DOHH2 (cell line): ENCODE measurements around the gene ANKRD13C.
"Not testable (repeated sequence)": the region's sequence is repeated elsewhere in the genome, so short reads cannot be mapped to it uniquely, and the experiment has no call there.

Experiments used
- H3F3A ChIP-seq: fragments of 200-600 bp; sonication (generic), shearing (Covaris generic); 2 replicates; pipeline ENCODE4 v1.6.0; 2016; ENCODE audit warnings: antibody characterized with exemption, mild to moderate bottlenecking; ENCODE audit not compliant: control insufficient read depth, insufficient read depth
- H3K27ac ChIP-seq: fragments of 200-600 bp; sonication (generic); 2 replicates; pipeline ENCODE4 v1.5.1; 2014; ENCODE audit warnings: low read depth, mild to moderate bottlenecking, low read length, moderate library complexity
- H3K27me3 ChIP-seq: fragments of 200-600 bp; sonication (generic); 2 replicates; pipeline ENCODE4 v1.6.1; 2014; ENCODE audit warnings: mild to moderate bottlenecking, low read length, mixed read lengths; ENCODE audit not compliant: control insufficient read depth
- H3K36me3 ChIP-seq: fragments of 200-600 bp; sonication (generic); 2 replicates; pipeline ENCODE4 v1.6.1; 2014; ENCODE audit warnings: mild to moderate bottlenecking, low read length, moderate library complexity, mixed read lengths; ENCODE audit not compliant: control insufficient read depth
- H3K4me1 ChIP-seq: fragments of 200-600 bp; sonication (generic); 2 replicates; pipeline ENCODE4 v1.6.1; 2014; ENCODE audit warnings: mild to moderate bottlenecking, low read length, mixed read lengths; ENCODE audit not compliant: control insufficient read depth
- H3K4me2 ChIP-seq: fragments of 200-600 bp; sonication (generic); 2 replicates; pipeline ENCODE4 v1.6.0; 2014; ENCODE audit warnings: mild to moderate bottlenecking, low read length, moderate library complexity
- H3K4me3 ChIP-seq: fragments of 200-600 bp; sonication (generic); 2 replicates; pipeline ENCODE4 v1.5.1; 2014; ENCODE audit warnings: mild to moderate bottlenecking, low read length, mixed read lengths
- H3K79me2 ChIP-seq: fragments of 200-600 bp; sonication (generic); 2 replicates; pipeline ENCODE4 v1.6.1; 2014; ENCODE audit warnings: mild to moderate bottlenecking, low read length, mixed read lengths; ENCODE audit not compliant: control insufficient read depth
- H3K9me2 ChIP-seq: fragments of 200-600 bp; sonication (generic); replicated peaks from 2 replicates; pipeline ENCODE4 v1.6.1; 2014; ENCODE audit warnings: mild to moderate bottlenecking, low read length, mixed read lengths; ENCODE audit not compliant: control insufficient read depth
- H3K9me3 ChIP-seq: fragments of 200-600 bp; sonication (generic); 2 replicates; pipeline ENCODE4 v1.6.1; 2014; ENCODE audit warnings: antibody characterized with exemption, low read length, mixed read lengths; ENCODE audit not compliant: control insufficient read depth, insufficient read depth
- H4K20me1 ChIP-seq: fragments of 200-600 bp; sonication (generic); 2 replicates; pipeline ENCODE4 v1.6.0; 2014; ENCODE audit warnings: low read depth, mild to moderate bottlenecking, antibody characterized with exemption, low read length, moderate library complexity; ENCODE audit not compliant: control insufficient read depth, insufficient read depth
- CTCF ChIP-seq: fragments of 200-600 bp; sonication (generic); IDR thresholded peaks from one replicate; pipeline ENCODE4 v1.5.1; 2014; ENCODE audit warnings: antibody characterized with exemption, mild to moderate bottlenecking, low read depth, low read length; ENCODE audit not compliant: poor library complexity, severe bottlenecking
- EZH2phosphoT487 ChIP-seq: fragments of 200-600 bp; sonication (generic); IDR thresholded peaks from 2 replicates; pipeline ENCODE4 v1.6.1; 2017; ENCODE audit warnings: borderline replicate concordance, mild to moderate bottlenecking, antibody characterized with exemption, low read length, moderate library complexity, mixed read lengths

Gene ANKRD13C

DNA sequence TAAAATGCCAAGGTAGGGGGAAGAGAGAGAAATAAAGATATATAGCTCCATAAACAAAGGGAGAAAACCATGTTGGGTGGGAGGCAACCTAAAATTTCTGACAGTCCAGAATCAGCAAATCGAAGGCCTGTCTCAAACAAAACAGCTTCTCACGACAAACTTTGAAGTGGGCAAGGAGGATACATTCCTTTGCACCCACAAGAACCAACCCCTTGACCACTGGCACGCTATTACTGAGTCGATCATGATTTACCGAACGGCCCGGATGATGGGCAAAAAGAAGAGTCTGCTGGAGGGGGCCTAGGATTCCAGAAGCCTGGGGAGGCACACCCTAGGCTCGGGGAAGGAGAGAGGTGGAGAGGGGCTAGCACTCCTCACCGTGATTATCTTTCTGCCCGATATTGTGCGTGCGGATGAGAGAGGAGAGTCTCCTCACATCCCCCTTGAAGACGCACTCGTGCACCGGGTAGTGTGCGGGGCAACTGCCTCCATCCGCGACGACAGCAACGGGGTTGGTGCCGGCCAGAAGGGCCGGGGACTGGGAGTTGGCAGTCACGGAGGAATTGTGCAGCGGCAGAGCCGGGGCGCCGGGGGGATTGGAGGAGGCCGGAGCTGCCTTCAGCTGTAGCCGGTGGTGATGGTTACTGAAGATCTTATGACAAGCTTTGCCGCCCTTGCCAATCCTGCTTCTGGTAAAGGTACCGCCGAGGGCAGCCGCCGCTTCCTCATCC, 756 bp downstream of the ANKRD13C start:
- Histone ChIP-seq H3F3A (no peaks in the 10 kb centered on the region), H3K4me1 (peaks cover 23% of the 10 kb centered on the region), H3K4me3 (peak overlapping the region; percentile 80), H3K27ac (peak overlapping the region; percentile 45), H4K20me1 (peaks cover 3% of the 10 kb centered on the region; the same call in 1 of the 2 replicates), H3K36me3 (peaks cover 17% of the 10 kb centered on the region), H3K4me2 (peak overlapping the region; percentile 88), H3K79me2 (peaks cover 71% of the 10 kb centered on the region), H3K9me2 (no peaks in the 10 kb centered on the region), H3K27me3 (no peaks in the 10 kb centered on the region), H3K9me3 (no peaks in the 10 kb centered on the region)
- TF ChIP-seq CTCF (no peak), EZH2phosphoT487 (no peak)

GRCh38 chr1:70353044-70353443, 1.5 kb downstream of the ANKRD13C start:
- TF ChIP-seq EZH2phosphoT487: no peak
- TF ChIP-seq CTCF: no peak
- no peak overlapping the region for H3K27ac ChIP-seq
- peaks cover 79% of the 10 kb centered on the region for H3K79me2 ChIP-seq
- H3F3A ChIP-seq: no peaks in the 10 kb centered on the region
- H3K27me3 ChIP-seq: no peaks in the 10 kb centered on the region
- H3K9me2 ChIP-seq: no peaks in the 10 kb centered on the region
- peaks cover 3% of the 10 kb centered on the region; the same call in 1 of the 2 replicates for H4K20me1 ChIP-seq
- H3K4me3 ChIP-seq: peak overlapping the region; percentile 80
- H3K4me2 ChIP-seq: peak overlapping the region; percentile 88
- H3K9me3 ChIP-seq: no peaks in the 10 kb centered on the region
- H3K36me3 ChIP-seq: peaks cover 17% of the 10 kb centered on the region
- H3K4me1 ChIP-seq: peaks cover 23% of the 10 kb centered on the region

- not testable (repeated sequence) for H3K4me2 ChIP-seq
- peaks cover 17% of the 10 kb centered on the region for H3K36me3 ChIP-seq
Observed at GRCh38 chr1:70349799-70350198, 4.7 kb downstream of the ANKRD13C start.

DNA sequence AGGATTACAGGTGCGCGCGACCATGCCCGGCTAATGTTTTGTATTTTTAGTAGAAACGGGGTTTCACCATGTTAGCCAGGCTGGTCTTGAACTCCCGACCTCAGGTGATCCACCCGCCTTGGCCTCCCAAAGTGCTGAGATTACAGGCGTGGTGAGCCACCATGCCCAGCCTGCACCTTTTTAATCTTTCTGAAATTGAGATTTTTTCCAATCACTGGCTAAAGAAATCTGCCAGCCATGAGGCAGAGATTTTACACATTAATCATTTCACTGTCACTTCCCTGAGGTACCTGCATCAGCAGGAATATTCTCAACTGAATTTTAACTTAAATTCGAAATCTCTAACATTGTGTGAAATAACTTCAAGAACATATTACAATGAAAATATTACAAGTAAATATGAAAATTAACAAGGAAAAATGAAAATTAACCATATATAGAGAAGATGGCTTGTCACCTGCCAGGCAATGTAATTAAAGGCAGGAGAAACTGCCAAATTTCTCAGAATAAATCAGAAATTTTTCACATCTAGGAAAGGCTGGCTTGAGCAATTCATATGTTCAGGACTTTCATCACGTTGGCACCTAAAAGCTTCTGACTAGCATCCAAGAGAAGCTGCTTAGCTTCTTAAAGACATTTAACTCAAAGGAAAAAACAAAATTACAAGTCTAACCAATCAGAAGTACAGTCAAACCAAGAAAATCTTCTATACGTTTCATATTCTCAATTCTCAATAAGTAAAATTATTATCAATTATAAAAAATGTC, 5.9 kb downstream of the ANKRD13C start:
- H3F3A ChIP-seq: no peaks in the 10 kb centered on the region
- peaks cover 17% of the 10 kb centered on the region for H3K36me3 ChIP-seq

More at GRCh38 chr1:70349799-70350198, 4.7 kb downstream of the ANKRD13C start:
- not testable (repeated sequence) for H3K27ac ChIP-seq, H3F3A ChIP-seq, H3K9me3 ChIP-seq, H3K4me3 ChIP-seq, H3K27me3 ChIP-seq, H3K9me2 ChIP-seq
- Histone ChIP-seq H3K79me2 (peaks cover 99% of the 10 kb centered on the region), H3K4me1 (peaks cover 17% of the 10 kb centered on the region), H4K20me1 (peaks cover 11% of the 10 kb centered on the region; the same call in 1 of the 2 replicates)

More for the DNA sequence above, 5.9 kb downstream of the ANKRD13C start:
- no peak overlapping the region for H3K4me3 ChIP-seq
- H4K20me1 ChIP-seq: peaks cover 10% of the 10 kb centered on the region; the same call in 1 of the 2 replicates
- TF ChIP-seq EZH2phosphoT487: no peak
- TF ChIP-seq CTCF: no peak
- no peaks in the 10 kb centered on the region for H3K27me3 ChIP-seq
- H3K27ac ChIP-seq: no peak overlapping the region
- peaks cover 17% of the 10 kb centered on the region for H3K4me1 ChIP-seq
- no peaks in the 10 kb centered on the region for H3K9me2 ChIP-seq
- peaks cover 97% of the 10 kb centered on the region for H3K79me2 ChIP-seq
- no peak overlapping the region for H3K4me2 ChIP-seq
- no peaks in the 10 kb centered on the region for H3K9me3 ChIP-seq
